HepG2 (cell line): ENCODE results near the gene SMARCB1.

Experiments used
- RNF2 ChIP-seq: fragments of 450-650 bp; conservative IDR thresholded peaks from 2 replicates; pipeline ENCODE4 v1.6.1; 2016; ENCODE audit warnings: low read depth
- ZNF251 ChIP-seq: sonication (generic); formaldehyde crosslinking; IDR thresholded peaks from 2 replicates; pipeline ENCODE4 v1.9.0; 2021; ENCODE audit warnings: mild to moderate bottlenecking, missing genetic modification reagents
- ZNF557 ChIP-seq: sonication (generic); formaldehyde crosslinking; IDR thresholded peaks from 2 replicates; pipeline ENCODE4 v1.4.0; 2020; ENCODE audit warnings: missing genetic modification reagents
- ZSCAN21 ChIP-seq: sonication (generic); formaldehyde crosslinking; IDR thresholded peaks from 2 replicates; pipeline ENCODE4 v1.8.0; 2022; ENCODE audit warnings: mild to moderate bottlenecking, missing genetic modification reagents, moderate library complexity, borderline replicate concordance
- TF ChIP-seq, protein P1 (sequence below): sonication (generic); formaldehyde crosslinking; IDR thresholded peaks from 2 replicates; pipeline ENCODE4 v1.8.0; 2022; ENCODE audit warnings: mild to moderate bottlenecking, missing genetic modification reagents, borderline replicate concordance
- TF ChIP-seq, protein P2 (sequence below): sonication (generic); formaldehyde crosslinking; conservative IDR thresholded peaks from 2 replicates; pipeline ENCODE4 v1.4.0; 2020; ENCODE audit warnings: missing genetic modification reagents

- no peak for TF ChIP-seq RNF2
- TF ChIP-seq ZSCAN21, result no peak
- TF ChIP-seq, protein P1, sequence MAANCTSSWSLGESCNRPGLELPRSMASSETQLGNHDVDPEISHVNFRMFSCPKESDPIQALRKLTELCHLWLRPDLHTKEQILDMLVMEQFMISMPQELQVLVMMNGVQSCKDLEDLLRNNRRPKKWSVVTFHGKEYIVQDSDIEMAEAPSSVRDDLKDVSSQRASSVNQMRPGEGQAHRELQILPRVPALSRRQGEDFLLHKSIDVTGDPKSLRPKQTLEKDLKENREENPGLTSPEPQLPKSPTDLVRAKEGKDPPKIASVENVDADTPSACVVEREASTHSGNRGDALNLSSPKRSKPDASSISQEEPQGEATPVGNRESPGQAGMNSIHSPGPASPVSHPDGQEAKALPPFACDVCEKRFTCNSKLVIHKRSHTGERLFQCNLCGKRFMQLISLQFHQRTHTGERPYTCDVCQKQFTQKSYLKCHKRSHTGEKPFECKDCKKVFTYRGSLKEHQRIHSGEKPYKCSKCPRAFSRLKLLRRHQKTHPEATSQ (CRISPR knock-in tag), result no peak
- TF ChIP-seq, protein P2, sequence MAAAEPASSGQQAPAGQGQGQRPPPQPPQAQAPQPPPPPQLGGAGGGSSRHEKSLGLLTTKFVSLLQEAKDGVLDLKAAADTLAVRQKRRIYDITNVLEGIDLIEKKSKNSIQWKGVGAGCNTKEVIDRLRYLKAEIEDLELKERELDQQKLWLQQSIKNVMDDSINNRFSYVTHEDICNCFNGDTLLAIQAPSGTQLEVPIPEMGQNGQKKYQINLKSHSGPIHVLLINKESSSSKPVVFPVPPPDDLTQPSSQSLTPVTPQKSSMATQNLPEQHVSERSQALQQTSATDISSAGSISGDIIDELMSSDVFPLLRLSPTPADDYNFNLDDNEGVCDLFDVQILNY (CRISPR knock-in tag), result no peak
- no peak for TF ChIP-seq ZNF557
- no peak for TF ChIP-seq ZNF251 (CRISPR knock-in tag)
Measured at GRCh38 chr22:23756891-23757290, 29.9 kb upstream of the SMARCB1 start.
